ENCODE data around the gene UVRAG. TPM values are rescaled to one million over a fixed set of nuclear protein-coding genes. Genes with fewer than 3 reads are reported as not detected.

The UVRAG gene
- total RNA-seq, 1 experiment from 2014 or later, result 13.0 TPM

- ATAC-seq (peak; percentile 8), DNase-seq (peak; percentile 33)
- Histone ChIP-seq H3K36me3 (ENCODE audit: low read depth, low read length) (no peaks in the 10 kb centered on the region), H3K4me1 (ENCODE audit: insufficient read depth, low read length) (peaks cover 36% of the 10 kb centered on the region), H3K9me3 (ENCODE audit: low read length) (no peaks in the 10 kb centered on the region), H4K20me1 (ENCODE audit: low read length) (peaks cover 8% of the 10 kb centered on the region; the same call in 1 of the 2 replicates), H3K9ac (ENCODE audit: low read length) (peak overlapping the region; percentile 83), H3K79me2 (ENCODE audit: low read length) (peaks cover 53% of the 10 kb centered on the region), H3K4me2 (ENCODE audit: low read length) (peak overlapping the region; percentile 88), H3K27ac (ENCODE audit: low read length) (peak overlapping the region; percentile 20), H3K4me3 (ENCODE audit: low read length) (peak overlapping the region; percentile 81), H3K27me3 (ENCODE audit: low read length) (no peaks in the 10 kb centered on the region), H2AFZ (ENCODE audit: low read length) (peak overlapping the region; percentile 78), H3F3A (ENCODE audit: low read length, unreplicated experiment) (no peaks in the 10 kb centered on the region), H3K9me2 (replicated peaks; ENCODE audit: low read length) (no peaks in the 10 kb centered on the region)
- intact Hi-C loops (cut with micrococcal nuclease), result loop anchor here (10.0 kb wide), 1 partner anchor 629 kb away; the partner anchor contains the start of gene EMSY
- POLR2A ChIA-PET (ENCODE audit: unreplicated experiment), result interaction anchor here (0.6 to 0.7 kb wide), 4 partner anchors 12 to 52 kb away, joined by 3 to 7 read pairs (median 4); no protein-coding TSS in a partner anchor
- no TSS peak for BruUV-seq (replicated peaks)
- CTCF ChIA-PET, result interaction anchor here (0.5 kb wide), 1 partner anchor 45 kb away, joined by 3 read pairs; no protein-coding TSS in a partner anchor
- TF ChIP-seq EZH2phosphoT487 (IDR thresholded peaks at IDR 0.05; ENCODE audit: borderline replicate concordance, low read length), result no peak
- TF ChIP-seq EZH2 (IDR thresholded peaks at IDR 0.05; ENCODE audit: low read length, unreplicated experiment), result no peak
- no peak for TF ChIP-seq CTCF (conservative IDR thresholded peaks at IDR 0.05; ENCODE audit: low read depth, low read length)
Observed at GRCh38 chr11:75815345-75816168, 547 bp downstream of the UVRAG start.

GRCh38 chr11:75816561-75817239 is 1.7 kb downstream of the UVRAG start:
- ATAC-seq, result no peak

More at GRCh38 chr11:75816561-75817239, 1.7 kb downstream of the UVRAG start:
- Histone ChIP-seq H3K27me3 (ENCODE audit: low read length) (no peaks in the 10 kb centered on the region), H3K4me2 (ENCODE audit: low read length) (peak overlapping the region; percentile 88), H3F3A (ENCODE audit: low read length, unreplicated experiment) (no peaks in the 10 kb centered on the region), H2AFZ (ENCODE audit: low read length) (peak overlapping the region; percentile 12; the same call in 1 of the 2 replicates), H4K20me1 (ENCODE audit: low read length) (peaks cover 11% of the 10 kb centered on the region; the same call in 1 of the 2 replicates), H3K4me1 (ENCODE audit: insufficient read depth, low read length) (peaks cover 36% of the 10 kb centered on the region), H3K4me3 (ENCODE audit: low read length) (peak overlapping the region; percentile 81), H3K79me2 (ENCODE audit: low read length) (peaks cover 64% of the 10 kb centered on the region), H3K27ac (ENCODE audit: low read length) (no peak overlapping the region), H3K36me3 (ENCODE audit: low read depth, low read length) (no peaks in the 10 kb centered on the region), H3K9ac (ENCODE audit: low read length) (peak overlapping the region; percentile 83; the same call in 1 of the 2 replicates), H3K9me2 (replicated peaks; ENCODE audit: low read length) (no peaks in the 10 kb centered on the region), H3K9me3 (ENCODE audit: low read length) (no peaks in the 10 kb centered on the region)
- POLR2A ChIA-PET (ENCODE audit: unreplicated experiment), result no interaction called here
- CTCF ChIA-PET, result no interaction called here
- TF ChIP-seq EZH2phosphoT487 (IDR thresholded peaks at IDR 0.05; ENCODE audit: borderline replicate concordance, low read length), result no peak
- no peak for TF ChIP-seq EZH2 (IDR thresholded peaks at IDR 0.05; ENCODE audit: low read length, unreplicated experiment)
- TF ChIP-seq CTCF (conservative IDR thresholded peaks at IDR 0.05; ENCODE audit: low read depth, low read length), result no peak
- no peak for DNase-seq
- no TSS peak for BruUV-seq (replicated peaks)
- intact Hi-C loops (cut with micrococcal nuclease), result loop anchor here (10.0 kb wide), 1 partner anchor 628 kb away; the partner anchor contains the start of gene EMSY

Data from PC-3 (cell line).